ENCODE data around the gene LRRC1.

Gene LRRC1

GRCh38 chr6:53916804-53917463 is 122.1 kb downstream of the LRRC1 start:
- Histone ChIP-seq H3K36me3 (ENCODE audit: control insufficient read depth, insufficient read depth, low read length) (peaks cover 2% of the 10 kb centered on the region), H3K27me3 (ENCODE audit: control insufficient read depth, insufficient read depth, low read length) (no peaks in the 10 kb centered on the region), H3K27ac (ENCODE audit: low read depth, low read length) (no peak overlapping the region), H3K4me1 (ENCODE audit: control insufficient read depth, insufficient read depth, low read length) (no peaks in the 10 kb centered on the region), H3K9ac (ENCODE audit: low read length) (no peak overlapping the region), H3K4me3 (ENCODE audit: low read length) (no peak overlapping the region)

GRCh38 chr6:53917464-53917842 is 122.6 kb downstream of the LRRC1 start:
- Histone ChIP-seq H3K4me1 (ENCODE audit: control insufficient read depth, insufficient read depth, low read length) (no peaks in the 10 kb centered on the region), H3K36me3 (ENCODE audit: control insufficient read depth, insufficient read depth, low read length) (peaks cover 2% of the 10 kb centered on the region), H3K4me3 (ENCODE audit: low read length) (no peak overlapping the region), H3K9ac (ENCODE audit: low read length) (no peak overlapping the region), H3K27ac (ENCODE audit: low read depth, low read length) (no peak overlapping the region), H3K27me3 (ENCODE audit: control insufficient read depth, insufficient read depth, low read length) (no peaks in the 10 kb centered on the region)

GRCh38 chr6:53918854-53919510 is 124.2 kb downstream of the LRRC1 start:
- peaks cover 2% of the 10 kb centered on the region for H3K36me3 ChIP-seq (ENCODE audit: control insufficient read depth, insufficient read depth, low read length)
- no peak overlapping the region for H3K4me3 ChIP-seq (ENCODE audit: low read length)
- H3K4me1 ChIP-seq (ENCODE audit: control insufficient read depth, insufficient read depth, low read length), result no peaks in the 10 kb centered on the region
- H3K27me3 ChIP-seq (ENCODE audit: control insufficient read depth, insufficient read depth, low read length), result no peaks in the 10 kb centered on the region
- no peak overlapping the region for H3K9ac ChIP-seq (ENCODE audit: low read length)
- no peak overlapping the region for H3K27ac ChIP-seq (ENCODE audit: low read depth, low read length)

- Histone ChIP-seq H3K4me3 (ENCODE audit: low read length) (no peak overlapping the region), H3K4me1 (ENCODE audit: control insufficient read depth, insufficient read depth, low read length) (no peaks in the 10 kb centered on the region), H3K36me3 (ENCODE audit: control insufficient read depth, insufficient read depth, low read length) (peaks cover 2% of the 10 kb centered on the region), H3K9ac (ENCODE audit: low read length) (no peak overlapping the region), H3K27me3 (ENCODE audit: control insufficient read depth, insufficient read depth, low read length) (no peaks in the 10 kb centered on the region), H3K27ac (ENCODE audit: low read depth, low read length) (no peak overlapping the region)
These were observed 125.1 kb downstream of the LRRC1 start for GRCh38 chr6:53919881-53920360.

- Histone ChIP-seq H3K27ac (ENCODE audit: low read depth, low read length) (no peak overlapping the region), H3K4me1 (ENCODE audit: control insufficient read depth, insufficient read depth, low read length) (no peaks in the 10 kb centered on the region), H3K27me3 (ENCODE audit: control insufficient read depth, insufficient read depth, low read length) (no peaks in the 10 kb centered on the region)
These were observed 126.1 kb downstream of the LRRC1 start for GRCh38 chr6:53920881-53921280.

GRCh38 chr6:53921639-53922038 is 126.8 kb downstream of the LRRC1 start:
- H3K36me3 ChIP-seq (ENCODE audit: control insufficient read depth, insufficient read depth, low read length), result no peaks in the 10 kb centered on the region
- H3K27me3 ChIP-seq (ENCODE audit: control insufficient read depth, insufficient read depth, low read length), result no peaks in the 10 kb centered on the region
- no peaks in the 10 kb centered on the region for H3K4me1 ChIP-seq (ENCODE audit: control insufficient read depth, insufficient read depth, low read length)
- no peak overlapping the region for H3K4me3 ChIP-seq (ENCODE audit: low read length)
- H3K9ac ChIP-seq (ENCODE audit: low read length), result no peak overlapping the region
- no peak overlapping the region for H3K27ac ChIP-seq (ENCODE audit: low read depth, low read length)

More at GRCh38 chr6:53920881-53921280, 126.1 kb downstream of the LRRC1 start:
- Histone ChIP-seq H3K36me3 (ENCODE audit: control insufficient read depth, insufficient read depth, low read length) (no peaks in the 10 kb centered on the region), H3K4me3 (ENCODE audit: low read length) (no peak overlapping the region), H3K9ac (ENCODE audit: low read length) (no peak overlapping the region)

- Histone ChIP-seq H3K27ac (ENCODE audit: low read depth, low read length) (no peak overlapping the region), H3K36me3 (ENCODE audit: control insufficient read depth, insufficient read depth, low read length) (no peaks in the 10 kb centered on the region), H3K4me3 (ENCODE audit: low read length) (no peak overlapping the region), H3K4me1 (ENCODE audit: control insufficient read depth, insufficient read depth, low read length) (no peaks in the 10 kb centered on the region), H3K27me3 (ENCODE audit: control insufficient read depth, insufficient read depth, low read length) (no peaks in the 10 kb centered on the region), H3K9ac (ENCODE audit: low read length) (no peak overlapping the region)
These were observed 127.8 kb downstream of the LRRC1 start for GRCh38 chr6:53922539-53922981.

GRCh38 chr6:53924277-53924676 is 129.5 kb downstream of the LRRC1 start:
- no peaks in the 10 kb centered on the region for H3K27me3 ChIP-seq (ENCODE audit: control insufficient read depth, insufficient read depth, low read length)
- no peak overlapping the region for H3K27ac ChIP-seq (ENCODE audit: low read depth, low read length)
- no peak overlapping the region for H3K4me3 ChIP-seq (ENCODE audit: low read length)
- H3K36me3 ChIP-seq (ENCODE audit: control insufficient read depth, insufficient read depth, low read length), result no peaks in the 10 kb centered on the region
- no peaks in the 10 kb centered on the region for H3K4me1 ChIP-seq (ENCODE audit: control insufficient read depth, insufficient read depth, low read length)
- H3K9ac ChIP-seq (ENCODE audit: low read length), result no peak overlapping the region

- Histone ChIP-seq H3K36me3 (ENCODE audit: control insufficient read depth, insufficient read depth, low read length) (no peaks in the 10 kb centered on the region), H3K9ac (ENCODE audit: low read length) (no peak overlapping the region), H3K4me3 (ENCODE audit: low read length) (no peak overlapping the region), H3K27ac (ENCODE audit: low read depth, low read length) (no peak overlapping the region), H3K27me3 (ENCODE audit: control insufficient read depth, insufficient read depth, low read length) (no peaks in the 10 kb centered on the region), H3K4me1 (ENCODE audit: control insufficient read depth, insufficient read depth, low read length) (no peaks in the 10 kb centered on the region)
These were observed 130.1 kb downstream of the LRRC1 start for GRCh38 chr6:53924821-53925422.

- Histone ChIP-seq H3K9ac (ENCODE audit: low read length) (no peak overlapping the region), H3K36me3 (ENCODE audit: control insufficient read depth, insufficient read depth, low read length) (no peaks in the 10 kb centered on the region), H3K27me3 (ENCODE audit: control insufficient read depth, insufficient read depth, low read length) (no peaks in the 10 kb centered on the region), H3K4me1 (ENCODE audit: control insufficient read depth, insufficient read depth, low read length) (no peaks in the 10 kb centered on the region), H3K27ac (ENCODE audit: low read depth, low read length) (no peak overlapping the region), H3K4me3 (ENCODE audit: low read length) (no peak overlapping the region)
These were observed 131.1 kb downstream of the LRRC1 start for GRCh38 chr6:53925891-53926290.

GRCh38 chr6:53926505-53926904 is 131.7 kb downstream of the LRRC1 start:
- H3K9ac ChIP-seq (ENCODE audit: low read length), result no peak overlapping the region
- no peak overlapping the region for H3K4me3 ChIP-seq (ENCODE audit: low read length)
- H3K27ac ChIP-seq (ENCODE audit: low read depth, low read length), result no peak overlapping the region
- no peaks in the 10 kb centered on the region for H3K36me3 ChIP-seq (ENCODE audit: control insufficient read depth, insufficient read depth, low read length)
- H3K4me1 ChIP-seq (ENCODE audit: control insufficient read depth, insufficient read depth, low read length), result no peaks in the 10 kb centered on the region
- H3K27me3 ChIP-seq (ENCODE audit: control insufficient read depth, insufficient read depth, low read length), result no peaks in the 10 kb centered on the region

GRCh38 chr6:53928641-53929040 is 133.8 kb downstream of the LRRC1 start:
- Histone ChIP-seq H3K36me3 (ENCODE audit: control insufficient read depth, insufficient read depth, low read length) (no peaks in the 10 kb centered on the region), H3K27ac (ENCODE audit: low read depth, low read length) (no peak overlapping the region), H3K9ac (ENCODE audit: low read length) (no peak overlapping the region)

More at GRCh38 chr6:53928641-53929040, 133.8 kb downstream of the LRRC1 start:
- H3K4me1 ChIP-seq (ENCODE audit: control insufficient read depth, insufficient read depth, low read length), result no peaks in the 10 kb centered on the region
- H3K27me3 ChIP-seq (ENCODE audit: control insufficient read depth, insufficient read depth, low read length), result no peaks in the 10 kb centered on the region
- no peak overlapping the region for H3K4me3 ChIP-seq (ENCODE audit: low read length)

All from rectal smooth muscle tissue (tissue), 1 donor.